ENCODE results near the gene MYZAP.

Gene MYZAP

DNA sequence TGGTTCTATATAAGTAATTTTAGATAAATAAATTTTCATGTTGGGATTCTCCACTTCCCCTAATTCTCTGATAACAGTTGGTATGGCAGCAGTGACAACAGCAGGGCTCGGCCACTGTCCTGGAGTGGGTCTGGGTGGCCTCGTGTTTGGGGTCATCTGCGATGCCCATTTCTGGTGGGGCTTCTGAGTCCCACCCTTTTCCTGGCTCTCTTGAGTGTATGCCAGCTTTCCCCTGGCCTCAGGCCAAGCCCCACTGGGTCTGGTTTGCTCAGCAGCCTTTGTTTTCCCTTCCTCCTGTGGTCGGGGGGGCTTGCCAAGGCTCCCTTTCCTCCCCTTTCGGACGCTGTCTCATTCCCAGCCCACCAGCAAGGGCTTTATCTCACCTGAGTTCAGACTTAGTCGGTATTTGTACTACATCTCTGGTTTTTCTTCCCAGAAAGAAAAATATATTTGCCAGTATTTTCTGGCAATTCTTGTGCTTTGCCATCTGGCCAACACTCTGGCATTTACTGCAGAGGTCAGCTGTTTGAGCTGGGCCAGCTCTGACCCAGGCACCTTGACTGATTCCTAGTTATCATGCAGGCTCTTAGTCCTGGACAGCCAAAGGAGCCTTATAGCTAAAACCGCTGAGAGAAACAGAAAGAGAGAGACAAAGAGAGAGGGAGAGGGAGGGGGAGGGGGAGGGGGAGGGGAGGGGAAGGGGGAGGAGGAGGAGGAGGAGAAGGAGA, 35.2 kb downstream of the MYZAP start:
- no peak for DNase-seq (ENCODE audit: low read depth)

DNA sequence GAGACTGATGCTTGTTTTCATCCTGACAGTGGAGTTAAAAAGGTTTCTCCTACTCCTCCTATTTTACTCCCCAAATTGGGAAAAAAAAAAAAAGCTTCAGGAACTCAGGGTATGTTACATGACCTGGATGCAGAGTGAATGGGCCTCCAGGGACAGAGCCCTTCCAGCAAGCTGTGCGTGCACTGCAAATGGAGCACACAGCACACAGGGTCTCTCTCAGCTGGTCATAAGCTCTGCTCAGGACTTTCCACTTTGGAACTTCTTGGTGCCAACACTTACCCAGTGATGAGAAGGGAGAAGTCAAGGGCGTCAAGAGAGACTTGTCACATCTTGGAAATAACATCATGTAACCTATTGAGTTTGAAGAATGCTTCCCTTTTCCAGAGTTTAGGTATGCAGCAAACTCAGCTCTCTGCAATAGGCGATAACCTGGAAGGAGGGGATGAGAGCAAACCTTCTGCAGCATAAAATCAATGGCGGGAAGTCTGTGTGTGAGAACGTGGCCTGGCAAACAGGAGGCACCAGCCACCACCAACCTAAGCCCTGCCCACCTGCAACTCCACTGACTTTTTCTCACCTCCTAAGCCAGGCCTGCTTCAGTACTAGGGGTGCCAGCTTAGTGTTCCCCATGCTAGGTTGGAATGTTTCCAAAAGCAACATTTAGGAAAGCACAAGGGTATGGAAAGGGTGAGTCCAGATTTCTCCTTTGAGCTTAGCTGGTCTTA, 39.8 kb downstream of the MYZAP start:
- DNase-seq (ENCODE audit: low read depth) = no peak

DNA sequence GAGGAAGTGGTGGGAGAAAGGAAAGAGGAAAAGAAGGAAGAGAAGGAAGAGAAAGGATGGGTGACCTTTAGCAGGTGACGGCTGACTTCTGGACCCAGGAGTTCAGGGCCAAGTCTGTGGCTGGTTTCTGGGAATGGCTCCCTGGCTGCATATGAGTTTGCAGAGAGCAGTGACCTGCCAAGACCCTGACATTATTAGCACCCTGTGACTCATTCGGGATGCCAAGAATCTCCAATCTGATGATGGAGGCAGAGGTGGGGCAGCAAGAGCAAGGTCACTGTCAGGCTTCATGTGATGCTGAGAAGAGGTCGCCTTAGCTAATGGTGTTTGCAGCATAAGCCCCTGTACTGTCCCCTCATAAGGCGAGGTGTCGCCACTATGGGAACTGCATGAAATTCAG, 42.6 kb downstream of the MYZAP start:
- DNase-seq (ENCODE audit: low read depth) = no peak

DNA sequence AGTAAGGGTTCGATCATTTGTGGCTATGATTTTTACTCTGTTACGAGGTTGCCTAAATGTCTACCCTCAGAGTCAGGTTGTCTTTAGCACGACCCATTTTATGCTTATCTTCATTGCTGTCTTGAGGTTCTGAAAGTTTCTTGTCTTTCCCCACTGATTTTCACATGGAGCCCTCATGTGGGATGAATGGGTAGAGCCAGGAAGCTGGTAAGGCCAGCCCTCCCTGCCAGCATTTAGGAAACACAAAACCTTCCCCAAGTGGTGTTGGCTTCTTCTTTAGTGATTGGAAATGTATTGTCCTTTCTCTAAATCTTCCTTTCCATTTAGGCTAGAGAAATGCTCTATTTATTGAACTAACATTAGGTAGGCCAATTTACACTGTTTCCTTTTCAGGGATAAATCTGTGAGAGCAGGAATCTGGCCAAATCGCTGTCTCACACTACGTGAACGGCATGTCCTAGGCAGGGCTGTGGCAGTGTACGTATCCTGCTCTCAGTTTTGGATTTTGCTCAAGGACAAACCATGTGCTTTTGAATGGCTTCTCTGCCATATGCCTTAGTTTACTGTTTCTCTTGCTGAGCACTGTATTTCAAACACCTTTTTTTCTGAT, 43.7 kb downstream of the MYZAP start:
- DNase-seq (ENCODE audit: low read depth) = no peak

DNA sequence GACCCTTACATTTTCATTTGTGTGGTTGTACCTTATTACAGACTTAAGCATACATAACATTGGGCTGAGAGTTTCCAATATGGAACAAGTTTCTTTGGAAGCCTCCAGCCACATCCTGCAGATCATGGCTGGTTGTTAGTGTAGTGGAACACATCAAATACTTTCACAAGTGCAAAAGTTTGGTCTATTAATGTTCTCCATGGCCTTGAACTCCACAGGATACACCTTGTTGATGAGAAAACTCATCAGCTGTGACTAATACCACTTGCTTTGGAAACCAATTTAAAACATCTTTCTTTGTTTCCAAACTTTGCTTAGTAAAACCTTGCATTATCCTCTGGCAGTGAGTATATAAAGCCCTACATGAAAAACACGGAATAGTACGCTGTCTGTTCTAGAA, 46.1 kb downstream of the MYZAP start:
- no peak for DNase-seq (ENCODE audit: low read depth)

DNA sequence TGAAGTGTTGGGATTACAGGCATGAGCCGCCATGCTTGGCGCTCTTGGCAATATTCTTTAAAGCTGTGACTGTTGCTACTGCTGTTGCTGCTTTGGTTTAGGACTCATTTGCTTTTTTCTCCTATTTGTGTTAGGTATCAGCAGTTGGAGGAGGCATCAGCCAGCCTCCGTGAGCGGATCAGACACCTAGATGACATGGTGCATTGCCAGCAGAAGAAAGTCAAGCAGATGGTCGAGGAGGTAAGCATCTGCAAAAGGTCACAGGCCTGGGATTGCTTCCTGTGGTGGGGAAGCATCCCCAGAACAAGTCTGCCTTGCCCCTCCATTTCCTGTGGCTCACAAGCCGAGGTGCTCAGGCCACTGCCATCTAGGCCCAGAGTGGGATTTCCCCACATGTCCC, 47.6 kb downstream of the MYZAP start:
- DNase-seq (ENCODE audit: low read depth) = no peak

DNA sequence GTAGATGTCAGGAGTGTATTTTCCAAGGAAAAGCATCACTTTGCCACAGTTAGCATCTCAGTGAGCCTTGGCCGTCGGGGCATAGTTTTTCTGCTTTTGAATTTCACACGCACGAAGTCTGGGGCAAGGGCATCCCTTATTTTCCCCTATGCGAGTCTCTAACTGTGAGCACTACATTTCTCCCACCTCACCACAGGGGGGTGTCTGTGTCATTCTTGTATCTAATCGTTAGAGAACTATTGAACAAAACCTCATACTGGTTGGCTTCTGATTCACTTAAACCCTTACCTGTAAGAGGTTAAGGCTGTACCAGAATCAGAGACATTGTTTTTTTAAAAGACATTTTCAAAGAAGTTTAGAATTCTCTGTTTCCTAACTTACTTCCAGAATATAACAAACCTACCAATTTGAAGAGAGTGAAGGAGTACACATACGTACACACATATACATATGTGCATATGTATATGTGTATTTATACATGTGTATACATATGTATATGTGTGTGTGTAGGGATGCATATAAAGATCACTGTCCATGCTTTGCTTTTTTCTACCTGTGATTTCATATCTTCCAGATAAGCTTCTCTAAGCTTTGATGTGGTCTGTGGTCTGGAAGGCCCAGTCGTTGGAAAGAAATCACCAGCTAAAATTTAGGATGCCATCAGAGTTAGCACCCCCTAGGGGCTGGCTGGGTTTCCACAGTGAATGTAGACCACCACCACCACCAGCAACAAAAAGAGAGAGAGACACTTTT, 49.4 kb downstream of the MYZAP start:
- no peak for DNase-seq (ENCODE audit: low read depth)

DNA sequence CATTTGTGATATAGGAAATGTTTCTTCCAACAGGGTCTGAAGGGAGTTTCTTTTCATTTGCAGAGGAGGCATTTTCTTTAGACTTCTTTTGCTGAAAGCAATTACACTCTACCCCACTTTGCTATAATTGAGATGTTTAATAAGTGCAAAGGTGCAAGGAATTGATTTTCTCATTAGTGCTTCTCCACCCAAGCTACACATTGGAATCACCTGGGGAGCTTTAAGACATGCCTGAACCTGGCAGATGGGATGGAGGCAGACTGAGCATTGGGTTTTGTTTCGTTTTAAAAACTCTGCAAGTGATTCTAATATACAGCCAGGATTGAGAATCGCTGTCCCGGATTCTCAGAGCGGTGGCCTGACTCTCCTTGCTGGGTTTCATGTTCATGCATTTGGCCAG, 52.1 kb downstream of the MYZAP start:
- DNase-seq (ENCODE audit: low read depth) = no peak

DNA sequence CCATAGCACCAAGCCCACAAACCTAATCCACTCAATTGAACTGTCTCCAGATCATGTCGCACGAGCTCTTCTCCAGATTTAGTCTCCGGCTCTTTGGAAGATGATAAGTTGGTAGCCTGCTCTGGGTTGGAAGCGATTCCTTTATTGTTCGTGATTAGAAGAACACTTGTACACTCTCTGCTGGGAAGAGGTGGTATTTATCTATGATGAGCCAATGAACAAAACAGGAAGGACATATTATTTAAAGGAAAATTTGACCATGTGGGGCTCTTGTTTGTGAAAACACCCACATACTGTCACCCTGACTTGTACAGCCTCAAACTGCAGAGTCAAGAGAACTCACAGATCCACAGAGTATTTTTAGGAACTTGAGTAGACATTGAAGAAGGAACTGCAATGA, 54.4 kb downstream of the MYZAP start:
- DNase-seq (ENCODE audit: low read depth) = no peak

DNA sequence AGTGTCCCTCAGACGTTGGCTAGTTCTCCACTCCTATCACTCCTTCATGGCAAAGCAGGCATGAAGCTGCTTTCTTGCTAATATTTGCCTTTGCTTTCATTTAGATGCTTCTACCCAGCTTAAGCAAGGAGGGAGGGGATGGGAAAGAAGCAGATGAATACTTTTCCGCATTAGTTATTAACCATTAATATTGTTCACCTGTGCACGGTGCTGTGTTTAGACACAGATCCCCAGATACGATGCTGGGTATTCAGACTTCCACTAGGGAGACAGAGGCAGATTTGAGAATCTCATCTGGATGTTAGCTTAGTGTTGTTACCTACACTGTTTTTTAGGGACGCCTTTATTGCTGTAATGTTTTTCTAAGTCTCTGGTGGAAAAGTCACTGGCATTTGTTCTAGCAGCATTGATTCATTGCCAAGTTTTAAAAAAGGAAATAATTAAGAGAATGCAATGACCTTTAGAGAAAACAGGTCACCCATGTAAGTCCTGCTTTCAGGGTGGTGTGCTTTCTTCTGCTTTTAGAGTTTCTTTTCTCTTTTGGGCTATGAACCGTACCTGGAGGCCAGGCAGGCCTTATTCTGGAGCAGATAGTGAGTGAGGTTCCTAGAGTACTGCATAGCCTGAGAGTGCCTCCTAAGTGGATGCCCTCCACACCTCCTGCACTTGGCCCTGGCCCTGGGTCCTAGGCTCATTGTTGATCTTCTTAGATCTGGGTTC, 55.5 kb downstream of the MYZAP start:
- no peak for DNase-seq (ENCODE audit: low read depth)

DNA sequence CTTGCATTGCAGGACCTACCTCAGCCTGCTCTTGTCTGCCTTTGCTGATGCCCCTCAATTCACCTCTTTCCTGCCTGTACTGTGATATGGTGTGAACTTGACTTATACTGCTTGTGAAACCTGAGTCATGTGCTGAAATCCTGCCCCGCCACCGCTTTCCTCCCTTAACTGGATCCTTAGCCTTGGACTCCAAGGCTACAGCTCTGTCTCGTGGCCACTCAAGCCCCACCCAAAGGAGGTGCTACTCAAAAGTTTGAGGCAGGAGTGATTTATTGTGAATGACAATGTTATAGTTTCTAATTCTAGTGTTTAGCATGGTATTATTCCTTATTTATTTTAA, 56.1 kb downstream of the MYZAP start:
- DNase-seq (ENCODE audit: low read depth) = no peak

DNA sequence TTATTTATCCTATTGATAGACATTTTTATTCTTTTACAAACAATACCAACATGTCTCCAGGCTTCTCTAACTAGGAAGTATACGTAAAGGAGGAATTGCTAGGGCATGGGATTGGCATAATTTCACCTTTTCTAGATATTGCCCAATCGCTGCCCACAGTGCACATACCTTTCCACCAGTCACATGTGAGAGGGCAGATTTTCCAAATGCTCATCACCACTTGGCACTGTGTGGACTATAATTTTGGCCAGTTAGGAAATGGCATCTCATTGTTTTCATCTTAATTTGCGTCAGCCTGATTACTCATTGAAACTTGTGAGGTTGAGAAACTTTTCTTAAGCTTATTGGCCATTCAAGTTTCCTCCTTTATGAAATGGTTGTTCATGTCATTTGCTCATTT, 57.4 kb downstream of the MYZAP start:
- DNase-seq (ENCODE audit: low read depth) = peak; percentile 56

DNA sequence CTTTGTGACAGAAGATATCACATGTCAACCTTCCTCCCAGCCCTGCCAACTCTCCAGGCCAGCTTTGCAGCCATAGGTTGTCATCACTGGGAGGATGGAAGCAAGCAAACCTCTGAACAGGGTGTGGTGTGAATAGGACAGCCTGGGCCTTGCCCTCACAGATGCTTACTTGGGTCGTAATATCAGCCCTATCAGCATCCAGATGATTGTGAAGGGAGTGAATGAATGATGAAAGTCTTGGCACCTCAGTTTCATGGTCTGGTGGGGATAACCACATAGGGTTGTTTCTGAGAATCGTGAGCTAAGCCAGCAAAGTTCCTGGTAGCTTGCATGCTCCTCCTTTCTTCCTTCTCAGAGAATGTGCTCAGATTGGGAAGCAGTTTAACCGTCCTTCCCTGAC, 59.7 kb downstream of the MYZAP start:
- no peak for DNase-seq (ENCODE audit: low read depth)

DNA sequence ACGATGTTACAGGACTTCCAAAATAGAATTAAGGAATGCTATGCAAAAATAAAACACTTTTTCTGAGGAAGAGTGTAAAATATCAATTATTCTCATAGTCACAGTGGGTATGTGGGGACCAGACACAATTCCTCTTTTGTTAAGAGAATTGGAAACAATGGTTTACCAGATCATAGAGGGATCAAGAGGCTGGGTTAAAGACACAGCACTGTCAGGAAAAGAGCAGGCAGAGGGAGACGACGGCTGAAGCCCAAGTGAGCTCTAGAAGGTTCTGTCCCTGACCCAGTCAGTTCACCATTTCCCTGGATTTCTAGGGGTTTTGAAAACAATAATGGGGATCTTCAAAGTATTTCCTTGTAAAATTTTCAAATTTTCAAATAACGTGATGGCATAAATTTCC, 60.8 kb downstream of the MYZAP start:
- DNase-seq (ENCODE audit: low read depth) = no peak

DNA sequence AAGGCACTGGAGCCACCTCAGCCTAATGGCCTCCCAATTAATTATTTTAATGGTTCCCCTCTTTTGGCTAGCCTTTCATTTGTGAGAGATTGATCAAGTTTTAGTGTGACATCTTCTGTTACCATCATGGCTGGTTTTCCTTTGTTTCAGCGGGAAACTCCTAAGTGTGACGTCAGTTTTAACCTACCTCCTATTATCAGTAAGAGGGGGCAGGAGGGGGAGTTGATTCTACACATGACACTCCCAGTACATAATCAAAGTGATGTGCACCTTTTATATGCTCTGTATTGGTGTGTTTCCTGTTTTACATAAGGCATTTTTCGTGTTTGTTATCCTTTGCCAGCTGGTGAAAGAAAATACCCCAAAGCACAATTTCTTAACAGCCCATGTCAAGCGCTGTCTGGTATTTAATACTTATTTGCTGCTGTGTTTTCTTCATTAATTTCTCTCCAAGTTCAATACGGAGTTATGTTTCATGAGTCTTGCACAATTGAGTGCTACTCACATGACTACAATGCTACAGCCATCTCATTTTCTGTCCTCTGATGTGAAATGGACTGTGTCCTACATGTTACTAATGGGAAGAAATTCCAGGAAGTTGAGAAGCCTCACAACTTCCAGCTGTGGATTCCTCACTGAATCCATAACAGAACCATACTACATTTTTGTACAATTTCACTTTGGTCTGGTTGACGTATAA, 62.6 kb downstream of the MYZAP start:
- DNase-seq (ENCODE audit: low read depth) = peak; percentile 41

DNA sequence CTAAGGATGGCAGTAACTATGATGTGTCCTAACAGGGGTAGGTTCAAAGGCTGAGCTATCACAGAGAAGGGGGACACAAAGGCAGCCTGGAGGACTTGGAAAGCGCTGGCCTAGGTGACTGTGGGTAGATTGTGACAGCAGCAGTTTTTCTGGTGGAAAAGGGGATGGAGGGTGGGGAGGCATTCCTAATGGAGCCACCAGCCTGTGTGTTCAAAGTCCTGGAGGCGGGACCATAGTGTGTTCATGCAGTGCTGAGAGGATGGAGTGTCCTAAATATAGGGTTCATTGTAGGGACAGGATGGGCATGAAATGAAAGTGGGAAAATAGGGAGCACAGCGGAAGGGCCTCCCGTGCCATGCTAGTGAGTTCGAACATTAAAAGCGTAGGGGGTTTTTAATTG, 63.3 kb downstream of the MYZAP start:
- DNase-seq (ENCODE audit: low read depth) = no peak

DNA sequence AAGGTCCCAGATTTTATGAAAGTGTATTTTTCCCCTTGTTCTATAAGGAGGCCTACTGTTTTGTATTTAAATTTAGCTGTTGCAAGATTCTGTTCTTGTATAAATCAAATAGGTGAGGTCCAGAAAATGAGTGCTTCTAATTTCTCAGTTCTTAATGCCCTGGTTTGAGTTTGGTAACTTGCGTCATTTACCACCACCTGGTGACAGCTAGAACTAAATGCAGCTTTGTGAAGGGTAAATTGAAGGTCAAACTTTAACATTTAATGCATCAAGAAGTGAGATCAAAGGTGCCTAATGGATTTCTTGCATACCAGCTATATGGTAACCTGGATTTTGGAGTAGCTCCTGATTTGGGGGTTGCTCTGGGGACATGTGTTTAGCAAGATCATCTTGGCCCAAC, 64.1 kb downstream of the MYZAP start:
- no peak for DNase-seq (ENCODE audit: low read depth)

DNA sequence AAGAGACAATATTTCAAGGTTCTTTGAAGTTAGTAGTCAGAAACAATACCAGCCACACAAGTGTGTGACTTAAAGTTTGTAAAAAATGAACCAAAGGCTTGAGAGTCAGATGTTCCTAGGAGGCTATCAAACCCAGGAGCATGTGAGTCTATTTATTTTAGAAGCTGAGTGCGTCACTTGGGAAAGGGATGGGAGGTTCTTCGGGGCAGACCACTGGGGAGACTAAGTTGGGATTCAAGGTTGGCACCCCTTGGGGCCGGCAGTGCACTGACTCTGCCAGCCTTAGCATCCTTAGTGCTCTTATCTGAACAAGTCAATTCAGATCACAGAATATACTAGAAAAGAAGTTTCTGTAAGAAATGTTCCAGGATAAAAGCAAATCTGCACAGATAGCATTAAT, 64.7 kb downstream of the MYZAP start:
- no peak for DNase-seq (ENCODE audit: low read depth)

DNA sequence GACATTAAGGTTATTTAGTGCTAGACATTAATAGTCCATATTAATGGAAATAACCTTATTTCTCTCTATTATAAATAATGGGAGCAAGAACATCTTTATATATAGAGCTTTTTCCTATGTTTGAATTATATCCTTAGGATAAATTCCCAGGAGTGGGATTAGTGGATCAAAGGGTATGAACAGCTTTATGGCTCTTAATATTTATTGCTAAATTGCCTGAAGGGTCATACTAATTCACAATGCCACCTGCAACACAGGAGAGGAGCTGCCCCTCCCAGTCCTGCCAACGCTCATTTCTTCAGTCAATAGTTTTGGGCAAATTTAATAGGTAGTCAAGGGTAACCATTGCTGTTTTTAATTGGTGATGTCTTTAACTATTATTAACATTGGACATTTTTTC, 65.9 kb downstream of the MYZAP start:
- DNase-seq (ENCODE audit: low read depth) = no peak

DNA sequence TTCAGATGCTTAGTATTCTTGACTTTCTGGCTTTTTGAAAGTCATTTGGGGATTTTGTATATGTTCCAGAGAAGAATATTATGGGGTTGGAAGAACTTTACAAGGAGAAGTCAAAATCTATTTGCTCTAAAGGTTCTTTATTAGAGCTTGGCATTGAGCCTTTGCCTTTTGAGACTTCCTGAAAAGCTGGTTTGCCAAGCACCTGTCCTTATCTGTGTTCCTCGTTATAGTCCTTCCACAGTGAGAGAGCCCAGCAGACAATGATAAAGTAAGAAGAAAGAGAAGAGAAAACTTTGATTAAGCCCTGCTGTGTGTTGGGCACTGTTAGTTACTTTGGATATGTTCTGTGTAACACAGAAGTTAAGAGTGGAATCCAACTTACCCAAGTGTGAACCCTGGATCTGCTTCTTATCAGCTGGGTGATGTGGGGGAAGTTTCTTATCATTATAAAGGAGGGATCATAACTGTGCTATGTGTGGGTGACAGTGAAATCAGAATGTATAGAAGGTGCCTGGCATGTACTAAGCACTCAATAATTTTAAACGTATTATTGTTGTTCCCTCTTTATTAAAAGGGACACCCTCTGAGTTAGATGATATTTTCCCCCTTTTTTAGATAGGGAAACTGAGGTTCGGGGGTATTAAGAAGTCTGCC, 70.5 kb downstream of the MYZAP start:
- no peak for DNase-seq (ENCODE audit: low read depth)

DNA sequence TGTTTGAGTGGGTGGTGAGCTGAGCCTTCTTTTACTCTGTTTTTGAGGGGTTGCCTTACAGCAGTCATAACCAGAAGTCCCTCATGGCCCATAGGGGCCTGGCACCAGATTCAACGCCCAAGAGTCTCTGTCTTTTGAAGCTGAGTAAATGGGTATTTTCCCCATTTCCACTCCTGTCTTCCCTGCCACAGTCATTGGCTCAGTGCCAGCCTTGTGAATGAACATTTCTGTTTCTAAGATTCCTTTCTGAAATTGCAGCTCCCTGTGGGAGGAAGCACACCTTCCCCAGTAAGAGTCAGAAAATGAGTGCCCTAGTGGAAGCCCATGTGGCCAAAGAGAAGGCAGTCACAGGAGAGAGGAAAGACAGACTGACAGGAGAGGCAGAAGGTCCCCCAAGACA, 71.1 kb downstream of the MYZAP start:
- DNase-seq (ENCODE audit: low read depth) = no peak

Data from HS-5 (cell line).